OCI-LY7 (cell line): ENCODE data around the gene PIK3CB. TPM values are rescaled to one million over a fixed set of nuclear protein-coding genes. Genes with fewer than 3 reads are reported as not detected.
"Not testable (repeated sequence)": the region's sequence is repeated elsewhere in the genome, so short reads cannot be mapped to it uniquely, and the experiment has no call there.

Source experiments
- BruUV-seq: library from RNA; stranded (reverse); fragments of 400-500 nt; replicated peaks from 2 replicates; lab custom pipeline; 2021; lab: Mats Ljungman, UMichigan
- CTCF ChIA-PET: fragments of 300-600 bp; sonication (Branson Sonifier 250); formaldehyde crosslinking; loops from one replicate; lab custom pipeline; 2022; ENCODE audit warnings: antibody characterized with exemption; ENCODE audit not compliant: unreplicated experiment; lab: Charles Lee
- POLR2A ChIA-PET: fragments of 300-600 bp; sonication (Branson Sonifier 250); formaldehyde crosslinking; loops from one replicate; lab custom pipeline; 2022; ENCODE audit warnings: antibody characterized with exemption; lab: Charles Lee
- DNase-seq: peaks from one replicate; pipeline ENCODE4 v3.0.0-alpha.2; 2015; ENCODE audit warnings: low spot score
- H2AFZ ChIP-seq: fragments of 200-600 bp; sonication (generic), shearing (Covaris generic); 2 replicates; pipeline ENCODE4 v1.6.1; 2014; ENCODE audit warnings: mild to moderate bottlenecking, antibody characterized with exemption, low read length, moderate library complexity
- H3K27ac ChIP-seq: fragments of 200-600 bp; sonication (generic); 2 replicates; pipeline ENCODE4 v1.5.1; 2014; ENCODE audit warnings: mixed run types, low read depth, mild to moderate bottlenecking, moderate library complexity, low read length, inconsistent platforms; ENCODE audit not compliant: poor library complexity, severe bottlenecking
- H3K36me3 ChIP-seq: fragments of 200-600 bp; sonication (generic); 2 replicates; pipeline ENCODE4 v1.6.1; 2014; ENCODE audit warnings: mild to moderate bottlenecking, antibody characterized with exemption, low read length, moderate library complexity, mixed read lengths; ENCODE audit not compliant: insufficient read depth
- H3K4me1 ChIP-seq: fragments of 200-600 bp; sonication (generic); 2 replicates; pipeline ENCODE4 v1.5.1; 2014; ENCODE audit warnings: mild to moderate bottlenecking, low read length; ENCODE audit not compliant: insufficient read depth, poor library complexity, severe bottlenecking
- H3K4me2 ChIP-seq: fragments of 200-600 bp; sonication (generic); 2 replicates; pipeline ENCODE4 v1.6.1; 2014; ENCODE audit warnings: mild to moderate bottlenecking, low read length
- H3K4me3 ChIP-seq: fragments of 200-600 bp; sonication (generic); 2 replicates; pipeline ENCODE4 v1.5.1; 2014; ENCODE audit warnings: mild to moderate bottlenecking, low read depth, low read length; ENCODE audit not compliant: poor library complexity, severe bottlenecking
- H3K79me2 ChIP-seq: fragments of 200-600 bp; sonication (generic); 2 replicates; pipeline ENCODE4 v1.6.1; 2016; ENCODE audit warnings: low read depth, mild to moderate bottlenecking, low read length, moderate library complexity, mixed read lengths; ENCODE audit not compliant: insufficient read depth
- H3K9me2 ChIP-seq: fragments of 200-600 bp; sonication (generic); 2 replicates; pipeline ENCODE4 v1.6.1; 2016; ENCODE audit warnings: mild to moderate bottlenecking, low read length, mixed read lengths; ENCODE audit not compliant: insufficient read depth
- H3K9me3 ChIP-seq: fragments of 200-600 bp; sonication (generic); 2 replicates; pipeline ENCODE4 v1.6.1; 2014; ENCODE audit warnings: mild to moderate bottlenecking, mixed run types, low read length, mixed read lengths
- H4K20me1 ChIP-seq: fragments of 200-600 bp; sonication (generic); 2 replicates; pipeline ENCODE4 v1.6.1; 2014; ENCODE audit warnings: mild to moderate bottlenecking, antibody characterized with exemption, low read length, moderate library complexity, mixed read lengths; ENCODE audit not compliant: insufficient read depth
- EZH2phosphoT487 ChIP-seq: fragments of 200-600 bp; sonication (generic); IDR thresholded peaks from 2 replicates; pipeline ENCODE4 v1.6.1; 2018; ENCODE audit warnings: low read depth, borderline replicate concordance, mild to moderate bottlenecking, mixed run types, antibody characterized with exemption, low read length, moderate library complexity, mixed read lengths
- intact Hi-C: fragments of 100-400 bp; cut with micrococcal nuclease; formaldehyde crosslinking; loops from one replicate; pipeline ENCODE4 v1.10.0; 2022; ENCODE audit not compliant: unreplicated experiment
- total RNA-seq, 2 experiments: library from RNA; depleted of rRNA in 1 of 2; stranded (reverse); fragments of >200 nt in 1 of 2; shearing (Covaris generic) in 1 of 2; gene quantifications; 2 replicates each; pipeline ENCODE4 v1.2.3, GENCODE V29; 2014 to 2022
- TF ChIP-seq, protein P1 (sequence below): fragments of 200-600 bp; sonication (generic); conservative IDR thresholded peaks from 2 replicates; pipeline ENCODE4 v1.5.1; 2014; ENCODE audit warnings: mild to moderate bottlenecking, antibody characterized with exemption, low read length, moderate library complexity, mixed read lengths

The PIK3CB gene
- total RNA-seq, 2 experiments from 2014 or later = 8.2 to 23.6 TPM

DNA sequence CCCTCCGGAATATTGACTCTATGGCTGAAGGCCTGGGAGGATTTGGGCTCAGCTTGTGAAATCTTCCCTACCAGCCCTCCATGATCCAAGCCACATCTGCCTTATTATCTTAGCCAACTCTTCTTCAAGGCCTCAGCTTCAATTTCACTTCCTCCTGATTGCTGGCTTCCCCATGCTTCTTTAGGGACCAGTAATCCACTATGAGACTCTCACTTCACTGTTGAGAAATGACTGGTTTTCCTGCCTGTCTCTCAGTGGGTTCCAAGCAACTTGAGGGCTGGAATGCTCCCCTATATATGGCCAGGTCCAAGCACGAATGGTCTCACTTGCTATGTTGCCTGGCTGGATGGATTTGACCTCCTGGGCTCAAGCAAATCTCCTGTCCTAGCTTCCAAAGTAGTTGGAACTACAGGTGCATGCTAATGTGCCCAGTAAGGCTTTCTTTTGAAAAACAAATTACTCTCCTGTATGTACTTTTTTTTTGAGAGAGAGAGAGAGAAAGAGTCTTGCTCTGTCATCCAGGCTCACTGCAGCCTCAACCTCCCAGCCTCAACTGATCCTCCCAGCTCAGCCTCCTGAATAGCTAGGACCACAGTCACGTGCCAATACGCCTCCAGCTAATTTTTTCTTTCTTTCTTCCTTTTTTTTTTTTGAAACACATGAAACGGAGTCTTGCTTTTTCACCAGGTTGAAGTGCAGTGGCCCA is 7.9 kb upstream of the PIK3CB start:
- intact Hi-C loops = no loop called here
- H3K9me2 ChIP-seq = no peaks in the 10 kb centered on the region
- no peak overlapping the region for H3K4me3 ChIP-seq
- H3K4me1 ChIP-seq = peaks cover 6% of the 10 kb centered on the region
- H2AFZ ChIP-seq = no peak overlapping the region
- CTCF ChIA-PET = no interaction called here
- peak; percentile 11 for DNase-seq
- H3K79me2 ChIP-seq = no peaks in the 10 kb centered on the region
- H3K27ac ChIP-seq = no peak overlapping the region
- H3K36me3 ChIP-seq = no peaks in the 10 kb centered on the region
- no peaks in the 10 kb centered on the region for H3K9me3 ChIP-seq
- POLR2A ChIA-PET = interaction anchor here (1.4 kb wide), 1 partner anchor 18 kb away, joined by 4 read pairs; no protein-coding TSS in a partner anchor
- BruUV-seq = no TSS peak
- TF ChIP-seq, protein P1, sequence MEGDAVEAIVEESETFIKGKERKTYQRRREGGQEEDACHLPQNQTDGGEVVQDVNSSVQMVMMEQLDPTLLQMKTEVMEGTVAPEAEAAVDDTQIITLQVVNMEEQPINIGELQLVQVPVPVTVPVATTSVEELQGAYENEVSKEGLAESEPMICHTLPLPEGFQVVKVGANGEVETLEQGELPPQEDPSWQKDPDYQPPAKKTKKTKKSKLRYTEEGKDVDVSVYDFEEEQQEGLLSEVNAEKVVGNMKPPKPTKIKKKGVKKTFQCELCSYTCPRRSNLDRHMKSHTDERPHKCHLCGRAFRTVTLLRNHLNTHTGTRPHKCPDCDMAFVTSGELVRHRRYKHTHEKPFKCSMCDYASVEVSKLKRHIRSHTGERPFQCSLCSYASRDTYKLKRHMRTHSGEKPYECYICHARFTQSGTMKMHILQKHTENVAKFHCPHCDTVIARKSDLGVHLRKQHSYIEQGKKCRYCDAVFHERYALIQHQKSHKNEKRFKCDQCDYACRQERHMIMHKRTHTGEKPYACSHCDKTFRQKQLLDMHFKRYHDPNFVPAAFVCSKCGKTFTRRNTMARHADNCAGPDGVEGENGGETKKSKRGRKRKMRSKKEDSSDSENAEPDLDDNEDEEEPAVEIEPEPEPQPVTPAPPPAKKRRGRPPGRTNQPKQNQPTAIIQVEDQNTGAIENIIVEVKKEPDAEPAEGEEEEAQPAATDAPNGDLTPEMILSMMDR = no peak
- no peak for TF ChIP-seq EZH2phosphoT487
- H3K4me2 ChIP-seq = no peak overlapping the region
- H4K20me1 ChIP-seq = no peaks in the 10 kb centered on the region

DNA sequence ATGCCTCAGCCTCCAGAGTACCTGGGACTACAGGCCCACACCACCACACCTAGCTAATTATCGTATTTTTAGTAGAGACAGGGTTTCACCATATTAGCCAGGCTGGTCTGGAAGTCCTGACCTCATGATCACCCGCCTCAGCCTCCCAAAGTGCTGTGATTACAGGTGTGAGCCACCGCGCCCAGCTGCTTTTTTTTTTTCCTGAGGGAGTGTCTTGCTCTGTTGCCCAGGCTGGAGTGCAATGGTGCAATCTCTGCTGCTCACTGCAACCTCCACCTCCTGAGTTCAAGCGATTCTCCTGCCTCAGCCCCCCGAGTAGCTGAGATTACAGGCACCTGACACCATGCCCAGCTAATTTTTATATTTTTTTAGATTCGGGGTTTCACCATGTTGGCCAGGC is 3.7 kb upstream of the PIK3CB start:
- H4K20me1 ChIP-seq, H3K27ac ChIP-seq, H3K36me3 ChIP-seq, CTCF ChIA-PET, H2AFZ ChIP-seq, H3K4me3 ChIP-seq, BruUV-seq, H3K4me2 ChIP-seq, H3K79me2 ChIP-seq, H3K9me3 ChIP-seq, DNase-seq, H3K9me2 ChIP-seq: not testable (repeated sequence)
- intact Hi-C loops = loop anchor here (10.0 kb wide), 1 partner anchor 144 kb away; no protein-coding TSS in a partner anchor
- POLR2A ChIA-PET = interaction anchor here (1.0 kb wide), 1 partner anchor 32 kb away, joined by 3 read pairs; no protein-coding TSS in a partner anchor
- H3K4me1 ChIP-seq = peaks cover 16% of the 10 kb centered on the region

DNA sequence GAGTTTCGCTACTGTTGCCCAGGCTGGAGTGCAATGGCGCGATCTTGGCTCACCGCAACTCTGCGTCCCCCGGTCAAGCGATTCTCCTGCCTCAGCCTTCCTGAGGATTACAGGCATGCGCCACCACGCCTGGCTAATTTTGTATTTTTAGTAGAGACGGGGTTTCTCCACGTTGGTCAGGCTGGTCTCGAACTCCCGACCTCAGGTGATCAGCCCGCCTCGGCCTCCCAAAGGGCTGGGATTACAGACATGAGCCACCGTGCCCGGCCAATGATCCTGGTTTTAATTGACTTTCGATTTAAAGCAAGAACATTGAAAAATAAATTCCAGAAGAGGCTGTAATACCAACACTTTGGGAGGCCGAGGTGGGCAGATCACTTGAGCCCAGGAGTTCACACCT is 1.1 kb upstream of the PIK3CB start:
- intact Hi-C loops = loop anchor here (2.0 to 10.0 kb wide), 2 partner anchors 141 to 241 kb away; partner anchors contain the start of gene CEP70
- not testable (repeated sequence) for H3K27ac ChIP-seq

More for the DNA sequence above, 1.1 kb upstream of the PIK3CB start:
- H4K20me1 ChIP-seq, H3K9me2 ChIP-seq, DNase-seq, CTCF ChIA-PET, H3K4me2 ChIP-seq, H3K9me3 ChIP-seq, H2AFZ ChIP-seq, BruUV-seq, H3K4me3 ChIP-seq, H3K36me3 ChIP-seq: not testable (repeated sequence)
- POLR2A ChIA-PET = interaction anchor here (0.5 to 1.2 kb wide), 5 partner anchors 13 to 1948 kb away, joined by 3 to 4 read pairs (median 3); no protein-coding TSS in a partner anchor
- Histone ChIP-seq H3K4me1 (peaks cover 16% of the 10 kb centered on the region), H3K79me2 (peaks cover 25% of the 10 kb centered on the region; the same call in 1 of the 2 replicates)
